Activated CD4-positive, alpha-beta T cell treated with anti-CD3 and anti-CD28 coated beads, Interleukin-2, amount 50 U/mL, for 4 hours (primary cell): ENCODE measurements around the gene TRIM38.
"Not testable (repeated sequence)": the region's sequence is repeated elsewhere in the genome, so short reads cannot be mapped to it uniquely, and the experiment has no call there.

Experiments
- DNase-seq, 2 experiments: peaks; one replicate each; pipeline ENCODE4 v3.0.0-alpha.2; 2020

The TRIM38 gene

GRCh38 chr6:26008470-26008869 lies 45.9 kb downstream of the TRIM38 start:
- no peak for DNase-seq

- DNase-seq = no peak
These were observed 47.2 kb downstream of the TRIM38 start for GRCh38 chr6:26009817-26010216.

- DNase-seq = no peak
These were observed 49.5 kb downstream of the TRIM38 start for GRCh38 chr6:26012061-26012460.

DNA sequence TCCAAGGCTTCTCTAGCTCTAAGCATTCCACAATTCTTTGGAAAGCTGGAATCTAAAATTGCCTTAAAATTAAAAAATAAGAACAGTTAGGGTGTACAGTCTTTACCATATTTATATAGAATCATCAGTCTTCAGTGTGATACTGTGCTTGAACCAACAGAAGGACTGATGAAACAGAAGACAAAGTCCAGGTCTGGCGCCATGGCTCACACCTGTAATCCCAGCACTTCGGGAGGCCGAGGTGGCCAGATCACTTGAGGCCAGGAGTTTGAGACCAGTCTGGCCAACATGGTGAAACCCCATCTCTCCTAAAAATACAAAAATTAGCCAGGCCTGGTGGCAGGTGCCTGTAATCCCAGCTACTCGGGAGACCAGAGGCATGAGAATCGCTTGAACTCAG lies 51.8 kb downstream of the TRIM38 start:
- not testable (repeated sequence) for DNase-seq

- no peak for DNase-seq
These were observed 53.8 kb downstream of the TRIM38 start for GRCh38 chr6:26016245-26016962.

- no peak for DNase-seq
These were observed 54.5 kb downstream of the TRIM38 start for GRCh38 chr6:26016963-26017631.

DNA sequence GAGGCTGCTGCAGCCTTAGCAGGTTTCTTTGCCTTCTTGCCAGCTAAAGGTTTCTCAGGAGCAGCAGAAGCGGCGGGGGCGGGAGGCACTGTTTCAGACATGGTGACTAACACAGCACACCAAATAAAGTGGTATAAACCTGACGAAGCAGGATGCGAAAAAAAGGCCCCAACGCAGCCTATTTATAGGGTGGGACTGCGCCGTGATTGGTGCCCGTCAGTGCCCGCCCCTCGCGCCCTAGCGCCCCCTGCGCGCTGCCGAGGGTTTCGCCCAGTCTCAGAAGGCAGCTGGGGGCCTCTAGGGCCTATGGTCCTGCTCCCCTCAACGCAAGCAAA lies 55.0 kb downstream of the TRIM38 start:
- DNase-seq = peak; percentile 72 to 77

DNA sequence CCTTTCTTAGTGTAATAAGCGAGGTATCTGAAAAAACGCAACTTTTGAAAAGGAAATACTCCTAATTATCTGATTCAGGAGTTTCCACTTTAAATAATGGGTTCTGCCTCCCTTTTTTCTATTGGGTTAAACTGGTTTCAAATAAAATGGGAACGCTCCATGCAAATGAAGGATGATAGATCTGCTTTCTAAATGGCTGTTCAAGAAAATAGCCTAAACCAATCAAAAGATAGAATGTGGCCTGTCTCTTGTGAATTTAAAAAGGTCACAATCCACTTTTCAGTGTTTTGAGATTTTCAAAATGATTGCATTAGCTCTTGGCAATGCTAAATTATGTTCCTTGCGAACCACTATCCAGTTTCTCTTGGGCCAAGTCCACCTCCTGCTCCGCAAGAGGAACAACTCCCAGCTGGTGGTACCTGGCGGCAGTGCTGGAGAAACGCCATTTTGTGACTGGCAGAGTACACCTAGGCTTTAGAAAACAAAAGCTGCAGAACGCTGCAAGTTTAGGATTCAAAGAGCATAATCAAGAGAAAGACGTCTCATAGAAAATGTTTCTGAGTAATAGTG lies 56.7 kb downstream of the TRIM38 start:
- no peak for DNase-seq

- DNase-seq = no peak
These were observed 57.3 kb downstream of the TRIM38 start for GRCh38 chr6:26019967-26020328.

GRCh38 chr6:26020329-26021000 lies 57.9 kb downstream of the TRIM38 start:
- DNase-seq = peak; percentile 61

DNA sequence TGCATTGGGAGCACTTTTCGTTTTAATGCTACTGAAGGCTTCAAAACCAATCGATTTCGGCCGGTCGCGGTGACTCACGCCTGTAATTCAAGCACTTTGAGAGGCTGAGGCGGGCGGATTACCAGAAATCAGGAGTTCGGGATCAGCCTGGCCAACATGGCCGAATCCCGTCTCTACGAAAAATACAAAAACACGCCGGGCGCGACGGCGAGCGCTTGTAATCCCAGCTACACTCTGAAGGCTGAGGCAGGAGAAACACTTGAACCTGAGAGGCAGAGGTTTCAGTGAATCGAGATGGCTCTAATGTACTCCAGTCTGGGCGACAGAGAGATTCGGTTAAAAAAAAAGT lies 58.4 kb downstream of the TRIM38 start:
- peak; percentile 29 to 33 for DNase-seq

DNA sequence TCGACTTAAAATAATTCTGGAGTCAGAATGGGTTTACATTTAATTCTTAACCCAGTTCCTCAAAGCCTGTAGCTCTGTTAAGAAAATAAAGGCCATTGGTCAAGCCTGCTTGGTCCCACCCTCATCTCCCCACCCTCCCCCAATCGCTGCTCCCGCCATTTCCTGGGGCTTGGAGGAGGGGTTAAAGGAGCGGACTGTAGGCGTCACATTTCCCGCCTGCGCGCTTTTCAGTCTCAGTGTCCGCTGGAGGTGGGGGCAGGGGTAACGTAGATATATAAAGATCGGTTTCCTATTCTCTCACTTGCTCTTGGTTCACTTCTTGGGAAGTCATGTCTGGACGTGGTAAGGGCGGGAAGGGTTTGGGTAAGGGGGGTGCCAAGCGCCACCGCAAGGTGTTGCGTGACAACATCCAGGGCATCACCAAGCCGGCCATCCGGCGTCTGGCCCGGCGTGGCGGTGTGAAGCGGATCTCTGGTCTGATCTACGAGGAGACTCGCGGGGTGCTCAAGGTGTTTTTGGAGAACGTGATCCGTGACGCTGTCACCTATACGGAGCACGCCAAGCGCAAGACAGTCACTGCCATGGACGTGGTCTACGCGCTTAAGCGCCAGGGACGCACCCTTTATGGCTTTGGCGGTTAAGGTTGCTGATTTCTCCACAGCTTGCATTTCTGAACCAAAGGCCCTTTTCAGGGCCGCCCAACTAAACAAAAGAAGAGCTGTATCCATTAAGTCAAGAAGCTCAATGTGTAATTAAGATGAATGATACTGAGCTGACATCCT lies 58.9 kb downstream of the TRIM38 start:
- peak; percentile 74 to 76 for DNase-seq

DNA sequence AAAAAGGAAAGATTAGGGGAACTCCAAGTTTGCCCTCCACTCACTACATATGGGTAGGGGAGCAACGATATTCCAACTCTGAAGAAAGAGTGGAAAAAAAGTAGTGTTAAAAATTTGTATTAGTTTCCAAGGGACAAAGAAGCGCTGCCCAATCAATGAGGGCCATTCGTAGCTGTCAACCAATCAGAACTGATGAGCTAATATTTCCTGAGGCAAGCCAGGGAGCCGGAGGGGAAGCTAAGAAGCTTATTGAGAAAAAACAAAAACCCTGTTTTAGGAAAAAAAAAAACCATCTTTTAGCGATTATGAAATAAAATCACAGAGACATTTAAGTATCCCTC lies 59.5 kb downstream of the TRIM38 start:
- DNase-seq = no peak

GRCh38 chr6:26022737-26023136 lies 60.1 kb downstream of the TRIM38 start:
- no peak for DNase-seq

GRCh38 chr6:26024651-26025046 lies 62.0 kb downstream of the TRIM38 start:
- DNase-seq = no peak

DNA sequence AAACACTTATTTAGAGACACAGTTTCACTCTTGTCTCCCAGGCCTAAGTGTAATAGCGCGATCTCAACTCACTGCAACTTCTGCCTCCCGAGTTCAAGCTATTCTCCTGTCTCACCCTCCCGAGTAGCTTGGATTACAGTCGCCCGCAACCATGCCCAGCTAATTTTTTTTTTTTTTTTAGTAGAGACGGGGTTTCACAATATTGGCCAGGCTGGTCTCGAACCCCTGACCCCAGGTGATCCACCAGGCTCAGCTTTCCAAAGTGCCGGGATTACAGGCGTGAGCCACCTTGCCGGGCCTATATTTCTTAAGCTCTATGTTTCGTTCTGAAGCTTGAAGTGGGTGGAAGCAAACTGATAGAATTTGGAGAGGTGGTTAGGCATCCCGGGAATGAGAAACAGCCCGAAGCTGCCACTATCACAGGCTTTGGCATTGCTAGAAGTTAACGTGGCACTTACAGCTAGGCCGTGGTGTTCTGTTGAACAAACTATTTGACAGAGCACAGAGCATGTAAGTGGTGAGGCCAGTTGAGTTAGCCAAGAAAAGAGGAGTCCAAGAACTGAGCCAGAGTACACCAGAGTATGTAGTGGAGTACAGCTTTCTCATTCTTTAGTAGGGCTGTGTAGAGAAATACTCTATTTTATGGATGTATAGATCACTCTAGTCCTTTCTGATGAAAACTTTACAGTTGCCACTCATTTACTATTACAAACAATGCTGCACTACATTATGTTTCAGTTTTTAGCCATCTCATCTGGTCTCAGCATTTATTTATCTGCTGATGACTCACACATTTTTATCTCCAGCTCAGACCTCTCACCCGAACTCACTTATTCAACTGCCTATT lies 62.7 kb downstream of the TRIM38 start:
- DNase-seq = no peak

GRCh38 chr6:26025894-26026832 lies 63.6 kb downstream of the TRIM38 start:
- DNase-seq = peak; percentile 89

GRCh38 chr6:26026833-26027490 lies 64.4 kb downstream of the TRIM38 start:
- DNase-seq = peak; percentile 90 to 91

DNA sequence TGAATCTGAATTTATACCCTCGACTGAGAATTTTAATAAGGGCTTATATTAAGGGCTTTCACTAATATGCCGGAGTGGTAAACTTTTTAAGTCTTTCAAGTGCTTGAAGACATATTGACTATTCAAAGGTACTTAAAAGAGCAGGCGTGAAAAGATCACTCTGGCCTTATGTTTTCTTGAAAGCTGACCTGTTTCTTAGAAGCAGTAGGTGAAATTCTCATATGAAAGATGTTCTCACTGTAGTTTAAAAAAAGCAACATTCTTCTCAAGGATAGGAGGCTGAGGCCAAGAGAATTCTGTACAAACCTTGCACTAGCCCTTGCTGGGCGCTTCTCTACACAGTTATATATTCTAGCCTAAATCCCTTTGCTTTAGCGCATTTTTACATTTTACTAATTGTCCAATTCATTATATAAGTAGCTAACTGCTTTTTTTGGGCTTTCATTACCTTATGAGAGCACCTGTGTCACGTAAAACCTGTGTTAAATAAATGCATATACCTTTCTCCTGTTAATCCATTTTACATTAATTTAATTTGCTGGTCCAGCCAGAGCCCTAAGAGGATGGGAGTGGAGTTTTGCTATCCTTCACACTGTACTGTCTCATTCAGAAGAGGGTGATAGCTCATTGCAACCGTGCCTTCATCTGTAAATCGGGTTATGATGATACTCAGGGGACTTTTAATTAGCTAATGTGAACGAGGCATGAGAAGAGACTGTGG lies 65.0 kb downstream of the TRIM38 start:
- no peak for DNase-seq

- no peak for DNase-seq
These were observed 65.7 kb downstream of the TRIM38 start for GRCh38 chr6:26028212-26028745.
